ENCODE results near the gene EMSY.
A peak's percentile ranks its signal among the peaks of the same experiment; 100 is the strongest.
"Not testable (repeated sequence)": the region's sequence is repeated elsewhere in the genome, so short reads cannot be mapped to it uniquely, and the experiment has no call there.

EMSY gene

GRCh38 chr11:76592961-76593360, 148.1 kb downstream of the EMSY start:
- TF ChIP-seq CTCF (IDR thresholded peaks at IDR 0.05; ENCODE audit: extremely low read depth, insufficient read depth, missing control alignments), result no peak
- DNase-seq (ENCODE audit: low spot score), result no peak
- in situ Hi-C loops (cut with MboI; ENCODE audit: low pct_unique_long_range_greater_than_20kb, low sequenced_read_pairs, unreplicated experiment), result no loop called here

DNA sequence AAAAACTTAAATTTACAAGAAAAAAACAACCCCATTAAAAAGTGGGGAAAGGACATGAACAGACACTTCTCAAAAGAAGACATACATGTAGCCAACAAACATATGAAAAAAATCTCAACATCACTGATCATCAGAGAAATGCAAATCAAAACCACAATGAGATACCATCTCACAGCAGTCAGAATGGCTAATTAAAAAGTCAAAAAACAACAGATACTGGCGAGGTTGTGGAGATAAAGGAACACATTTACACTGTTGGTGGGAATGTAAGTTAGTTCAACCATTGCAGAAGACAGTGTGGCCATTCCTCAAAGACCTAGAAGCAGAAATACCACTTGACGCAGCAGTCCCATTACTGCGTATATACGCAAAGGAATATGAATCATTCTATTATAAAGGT, 150.3 kb downstream of the EMSY start:
- in situ Hi-C loops (cut with MboI; ENCODE audit: low pct_unique_long_range_greater_than_20kb, low sequenced_read_pairs, unreplicated experiment); DNase-seq (ENCODE audit: low spot score): not testable (repeated sequence)

GRCh38 chr11:76596652-76597051, 151.8 kb downstream of the EMSY start:
- DNase-seq (ENCODE audit: low spot score), result no peak
- TF ChIP-seq CTCF (IDR thresholded peaks at IDR 0.05; ENCODE audit: extremely low read depth, insufficient read depth, missing control alignments), result no peak
- in situ Hi-C loops (cut with MboI; ENCODE audit: low pct_unique_long_range_greater_than_20kb, low sequenced_read_pairs, unreplicated experiment), result no loop called here

- TF ChIP-seq CTCF (IDR thresholded peaks at IDR 0.05; ENCODE audit: extremely low read depth, insufficient read depth, missing control alignments), result no peak
- in situ Hi-C loops (cut with MboI; ENCODE audit: low pct_unique_long_range_greater_than_20kb, low sequenced_read_pairs, unreplicated experiment), result no loop called here
- DNase-seq (ENCODE audit: low spot score), result no peak
Observed at GRCh38 chr11:76597533-76598425, 153.0 kb downstream of the EMSY start.

- peak; percentile 69 for DNase-seq (ENCODE audit: low spot score)
- in situ Hi-C loops (cut with MboI; ENCODE audit: low pct_unique_long_range_greater_than_20kb, low sequenced_read_pairs, unreplicated experiment), result no loop called here
- peak; percentile 66 for TF ChIP-seq CTCF (IDR thresholded peaks at IDR 0.05; ENCODE audit: extremely low read depth, insufficient read depth, missing control alignments)
Observed at GRCh38 chr11:76598426-76598839, 153.6 kb downstream of the EMSY start.

GRCh38 chr11:76599041-76600013, 154.5 kb downstream of the EMSY start:
- in situ Hi-C loops (cut with MboI; ENCODE audit: low pct_unique_long_range_greater_than_20kb, low sequenced_read_pairs, unreplicated experiment), result no loop called here
- no peak for DNase-seq (ENCODE audit: low spot score)
- no peak for TF ChIP-seq CTCF (IDR thresholded peaks at IDR 0.05; ENCODE audit: extremely low read depth, insufficient read depth, missing control alignments)
